ENCODE results near the gene DLX2.

The DLX2 gene

DNA sequence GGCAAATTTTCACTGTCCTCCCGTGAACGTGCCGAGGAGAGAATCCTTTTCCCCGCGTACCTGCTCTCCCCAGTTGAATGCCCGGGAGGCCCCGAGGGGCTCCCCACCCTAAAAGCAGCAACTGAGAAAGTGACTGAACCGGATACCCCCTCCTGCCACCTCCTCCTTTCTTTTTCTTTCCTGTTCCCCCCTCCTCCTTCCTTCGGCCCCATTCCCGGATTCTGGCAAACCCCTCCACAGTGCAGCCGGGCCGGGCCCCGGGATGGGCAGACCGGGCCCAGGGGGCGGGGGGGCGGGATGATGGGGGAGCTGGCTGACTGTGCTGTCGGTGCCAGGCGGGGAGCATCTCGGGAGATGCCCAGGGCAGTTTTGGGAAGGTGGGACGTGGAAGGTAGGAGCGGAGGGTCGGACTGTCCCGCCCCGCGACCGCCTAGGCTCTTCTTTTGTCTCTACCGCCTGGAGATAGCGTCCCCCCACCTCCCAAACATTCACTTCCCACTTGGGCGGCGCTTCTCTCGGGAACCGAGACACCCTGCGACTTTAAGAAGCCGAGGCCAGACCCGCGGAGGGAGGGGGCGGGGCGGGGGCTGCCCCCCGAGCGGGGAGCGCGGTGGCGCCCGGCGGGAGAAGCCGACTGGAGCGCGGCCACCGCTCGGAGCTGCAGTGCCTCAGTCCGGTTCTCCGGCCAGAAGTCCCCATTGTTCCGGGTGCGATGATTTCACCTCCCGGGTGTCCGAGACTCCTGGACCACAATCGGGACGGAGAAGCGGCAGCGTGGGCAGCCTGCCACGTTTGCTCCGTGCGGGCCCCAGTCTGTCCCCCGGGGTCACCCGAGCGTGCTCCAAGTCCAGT is 8.2 kb downstream of the DLX2 start:
- in situ Hi-C loops (cut with MboI; ENCODE audit: low sequenced_read_pairs) = no loop called here

DNA sequence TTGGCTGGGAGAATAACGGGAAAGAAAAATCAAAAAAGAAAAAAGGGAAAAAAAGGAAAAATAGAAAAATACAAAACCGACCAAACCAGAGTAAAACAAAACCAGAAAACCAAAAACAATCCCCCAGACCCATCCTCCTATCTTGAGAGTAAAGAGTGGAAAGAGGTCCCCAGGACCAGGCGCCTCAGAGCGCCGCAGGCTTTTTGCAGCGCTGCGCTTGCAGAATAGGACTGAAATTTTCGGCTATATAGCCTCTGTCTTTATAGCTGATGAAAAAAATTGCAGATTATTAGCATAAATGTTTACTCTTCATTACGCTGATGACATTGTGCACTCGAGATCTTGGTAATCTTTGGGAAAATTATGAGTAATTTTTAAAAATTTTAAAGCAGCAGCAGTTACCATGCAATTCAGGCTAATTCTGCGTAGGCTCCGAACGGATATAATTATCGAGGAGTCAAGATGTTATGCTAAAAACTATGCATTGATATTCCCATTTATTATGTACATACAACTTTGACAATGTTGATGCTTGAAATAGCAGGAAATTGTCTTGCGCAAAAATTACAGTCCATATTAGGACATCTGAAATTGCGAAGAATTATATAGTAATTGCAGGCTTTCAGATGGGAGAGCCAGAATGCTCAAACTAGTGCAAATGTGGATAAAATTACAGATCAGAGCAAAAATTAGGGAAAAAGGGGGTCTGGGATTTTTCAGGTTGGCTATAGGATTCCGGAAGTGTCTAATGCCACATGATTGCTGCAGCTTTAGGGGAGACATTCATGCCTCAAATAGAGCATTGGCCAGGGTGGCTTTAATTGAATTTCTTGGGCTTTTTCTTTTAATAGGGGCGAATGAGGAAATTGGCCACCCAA is 9.0 kb downstream of the DLX2 start:
- in situ Hi-C loops (cut with MboI; ENCODE audit: low sequenced_read_pairs) = no loop called here

DNA sequence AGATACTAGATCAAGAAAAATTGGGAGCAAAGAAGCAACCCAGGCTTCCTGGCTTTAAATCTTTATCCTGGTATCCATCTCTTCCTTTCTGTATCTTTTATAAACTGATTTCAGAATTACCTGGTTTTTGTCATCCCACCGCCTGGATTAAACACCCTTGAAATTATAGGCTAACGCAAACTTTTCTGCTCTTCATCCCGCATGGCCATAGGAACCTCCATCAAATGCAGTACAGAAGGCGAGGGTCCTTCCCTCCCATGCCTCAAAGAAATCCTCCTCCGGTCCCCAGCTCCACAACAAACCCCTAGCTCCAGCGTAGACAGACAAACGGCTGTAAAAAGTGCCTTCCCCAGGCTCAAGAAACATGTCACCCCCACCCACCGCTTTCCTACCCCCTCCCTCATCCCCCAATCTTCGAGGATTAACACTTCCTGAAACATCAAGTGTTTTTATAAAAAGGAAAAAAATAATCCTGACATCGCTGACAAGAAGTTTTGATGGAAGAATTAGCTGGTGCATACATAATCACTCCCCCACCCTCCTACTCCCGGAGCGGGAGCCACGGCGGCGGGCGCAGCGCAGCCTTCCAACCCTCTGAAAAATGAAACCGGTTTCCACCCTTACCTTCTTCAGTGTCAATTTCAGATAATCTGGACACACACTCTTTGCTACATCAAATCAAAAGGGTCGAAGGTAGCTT is 9.8 kb downstream of the DLX2 start:
- in situ Hi-C loops (cut with MboI; ENCODE audit: low sequenced_read_pairs) = no loop called here

DNA sequence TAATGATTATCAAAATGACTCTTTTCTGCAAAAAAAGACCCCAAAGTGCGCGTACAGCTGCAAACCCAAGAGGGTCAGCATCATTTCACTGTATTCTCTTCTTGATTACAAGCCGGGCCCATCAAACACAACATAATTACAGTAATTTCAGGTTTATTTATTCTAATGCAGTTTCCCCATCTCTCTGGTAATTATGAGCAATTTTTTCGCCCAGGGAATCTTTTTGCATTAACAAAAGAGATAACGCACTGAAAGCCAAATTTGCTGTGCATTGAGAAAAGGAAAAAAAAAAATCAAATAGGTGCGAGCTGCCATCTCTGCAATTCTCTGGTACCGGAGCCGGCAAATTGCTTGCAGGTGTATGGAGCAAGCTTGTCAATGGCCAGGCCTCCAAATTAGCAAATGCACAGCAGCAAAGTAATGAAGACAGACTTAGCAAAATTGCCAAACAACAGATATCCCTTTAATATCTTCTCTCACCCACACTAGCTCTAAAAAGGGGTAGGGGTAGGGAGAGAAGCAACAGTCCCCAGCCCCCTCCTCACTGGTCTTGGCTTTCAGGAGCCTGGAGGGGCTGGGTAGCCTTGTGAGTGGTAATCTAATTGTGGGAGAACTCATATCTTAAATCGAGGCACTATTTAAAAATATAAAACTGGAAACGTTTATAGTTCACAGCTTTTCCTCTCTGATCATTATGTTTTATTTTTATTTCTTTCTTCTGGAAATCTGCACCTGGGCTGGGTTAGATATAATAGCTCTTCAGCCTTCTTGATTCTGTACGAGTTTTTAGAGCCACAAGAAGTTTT is 10.7 kb downstream of the DLX2 start:
- in situ Hi-C loops (cut with MboI; ENCODE audit: low sequenced_read_pairs) = no loop called here

DNA sequence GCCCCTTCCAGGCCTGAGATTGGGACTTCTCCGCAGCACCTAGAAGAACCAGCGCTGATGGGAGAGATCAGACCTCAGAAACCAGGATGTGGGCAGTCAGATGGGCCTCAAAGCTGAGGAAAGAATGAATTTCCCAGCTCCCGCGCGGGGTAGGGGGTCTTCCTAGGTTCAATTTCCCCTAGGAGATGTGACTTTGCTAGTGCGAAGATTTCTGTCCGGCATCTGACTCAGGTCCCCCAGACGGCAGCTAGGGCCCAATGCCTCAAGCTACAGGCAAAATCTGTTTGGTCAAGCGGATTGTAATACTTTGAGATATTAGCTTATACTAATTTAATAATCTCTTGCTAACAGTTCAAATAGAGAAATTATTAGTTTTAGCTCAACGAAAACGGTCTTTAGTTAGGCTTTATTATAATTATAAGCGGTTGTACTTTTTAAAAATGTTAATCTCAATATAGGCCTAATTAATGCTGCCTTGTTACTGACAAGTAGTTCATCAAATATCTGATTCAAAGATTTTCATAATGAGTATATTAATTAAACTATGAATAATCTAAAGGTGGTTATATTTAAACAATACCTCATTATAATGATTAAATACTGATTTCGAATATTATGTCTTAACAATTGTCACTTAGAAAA is 11.6 kb downstream of the DLX2 start:
- in situ Hi-C loops (cut with MboI; ENCODE audit: low sequenced_read_pairs) = no loop called here

DNA sequence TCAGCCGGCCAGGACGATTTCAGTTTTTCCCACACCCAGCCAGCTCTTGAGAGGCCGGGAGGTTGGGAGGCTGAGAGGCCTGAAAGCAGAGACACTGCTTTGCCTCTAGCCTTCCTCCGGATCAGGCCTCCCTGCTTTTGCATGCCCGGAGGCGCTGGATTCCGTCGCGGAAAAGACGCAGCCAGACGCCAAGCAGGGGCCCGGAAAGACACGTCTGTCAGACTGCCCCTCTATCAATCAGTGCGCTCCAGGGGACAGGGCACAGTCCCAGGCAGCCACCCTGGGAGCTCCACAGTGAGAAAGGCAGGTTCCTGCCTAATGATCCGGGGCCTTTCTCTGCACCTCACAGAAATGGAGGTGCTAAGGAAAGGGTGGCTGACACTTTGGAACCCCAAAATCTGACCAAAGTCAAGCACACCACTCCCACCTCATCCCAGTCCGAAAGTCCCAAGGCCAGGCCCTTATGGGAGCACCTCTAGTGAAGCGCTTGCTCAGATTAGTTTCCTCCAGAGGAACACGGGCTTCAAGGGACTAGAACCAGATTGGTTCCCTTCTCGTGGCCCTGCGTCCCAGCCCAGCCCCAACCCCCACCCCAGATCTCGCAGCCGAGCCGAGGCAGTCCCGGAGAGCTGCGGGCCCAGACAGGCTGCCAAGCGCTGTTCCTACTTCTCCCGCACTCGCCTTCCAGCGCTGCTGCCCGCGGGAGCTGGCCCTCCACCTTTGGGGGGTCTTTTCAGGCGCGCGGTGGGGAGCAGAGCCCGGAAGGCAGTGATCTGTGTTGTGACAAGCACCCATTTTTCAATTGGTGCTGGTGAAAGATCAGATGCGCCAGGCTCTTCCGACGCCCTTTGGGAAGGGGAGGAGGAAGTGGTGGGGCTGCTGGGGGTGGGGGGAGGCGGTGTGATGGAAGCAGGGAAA is 12.4 kb downstream of the DLX2 start:
- in situ Hi-C loops (cut with MboI; ENCODE audit: low sequenced_read_pairs) = no loop called here

DNA sequence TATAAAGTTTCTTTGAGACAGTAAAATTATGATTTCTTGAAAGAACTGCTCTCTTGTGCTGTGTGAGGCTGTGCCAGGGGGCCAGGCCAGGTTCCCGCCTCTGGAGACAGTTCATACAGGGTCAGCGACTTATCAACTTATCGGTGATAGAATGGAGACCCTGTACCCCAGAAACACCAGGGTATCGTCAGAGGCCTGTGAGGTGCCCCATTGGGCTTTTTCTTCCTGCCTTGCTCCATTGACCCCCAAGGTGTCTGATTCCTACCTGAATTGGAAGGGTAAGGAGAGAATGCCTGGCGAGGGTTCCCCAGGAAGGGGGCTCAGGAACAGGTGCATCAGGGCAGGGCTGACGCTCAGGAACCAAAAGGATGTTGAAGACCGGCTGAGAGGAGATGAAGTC is 13.1 kb downstream of the DLX2 start:
- in situ Hi-C loops (cut with MboI; ENCODE audit: low sequenced_read_pairs) = no loop called here

DNA sequence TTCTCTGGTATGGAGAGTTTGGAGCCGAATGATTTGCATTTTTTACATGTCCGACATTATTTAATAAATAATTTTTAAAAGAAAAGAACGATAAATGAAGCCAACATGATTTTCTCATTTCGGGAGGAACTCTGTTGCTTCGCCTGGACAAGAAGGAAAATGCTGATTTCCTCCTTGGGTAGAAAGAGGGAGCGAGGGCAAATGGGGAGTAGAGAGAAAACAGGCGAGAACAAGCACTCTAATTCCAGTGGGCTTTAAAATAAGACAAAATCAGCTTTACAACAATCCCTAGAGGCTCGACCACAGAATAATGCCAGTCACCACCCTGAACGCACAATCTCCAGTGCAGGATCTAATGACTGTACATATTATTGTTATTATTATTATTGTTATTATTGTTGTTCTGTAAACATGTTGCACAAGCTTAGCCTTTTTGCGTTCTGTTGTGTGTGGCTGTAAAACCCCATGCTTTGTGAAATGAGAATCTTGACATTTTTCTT is 13.6 kb downstream of the DLX2 start:
- in situ Hi-C loops (cut with MboI; ENCODE audit: low sequenced_read_pairs) = no loop called here

DNA sequence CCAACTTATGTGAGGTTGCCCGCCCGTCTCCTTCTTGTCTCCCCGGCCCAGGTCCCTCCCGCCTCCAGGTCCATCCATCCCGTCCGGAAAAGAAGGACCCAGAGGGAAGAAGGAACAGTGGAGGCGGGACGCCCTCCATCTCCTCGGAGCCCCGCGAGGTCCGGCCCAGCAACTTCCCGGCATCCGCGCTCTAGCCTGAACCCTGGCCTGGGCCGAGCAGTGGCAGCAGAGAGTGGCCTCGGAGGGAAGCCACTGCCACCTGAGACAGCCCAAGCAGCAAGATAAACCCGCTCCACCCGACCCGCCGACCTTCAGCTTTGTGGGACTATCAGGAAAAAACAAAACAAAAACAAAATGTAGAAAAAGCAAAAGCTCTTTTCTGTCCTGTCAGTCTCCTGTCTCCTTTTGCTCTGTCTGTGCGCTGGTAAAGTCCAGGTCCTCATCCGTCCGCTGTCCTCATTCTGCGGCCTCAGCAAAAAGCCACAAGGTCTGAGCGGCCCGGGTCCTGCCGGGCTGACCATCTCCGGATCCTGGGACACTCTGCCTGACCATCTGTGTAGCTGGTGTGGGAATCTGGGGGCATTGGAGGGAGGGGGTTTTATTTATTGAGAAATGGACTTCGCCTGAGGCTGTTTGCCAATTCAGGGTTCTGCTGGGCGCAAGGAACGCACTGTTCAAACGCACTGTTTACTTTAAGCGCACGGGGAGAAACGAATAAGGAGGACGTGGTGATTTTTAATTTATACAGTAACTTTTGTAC is 14.3 kb downstream of the DLX2 start:
- in situ Hi-C loops (cut with MboI; ENCODE audit: low sequenced_read_pairs) = no loop called here

DNA sequence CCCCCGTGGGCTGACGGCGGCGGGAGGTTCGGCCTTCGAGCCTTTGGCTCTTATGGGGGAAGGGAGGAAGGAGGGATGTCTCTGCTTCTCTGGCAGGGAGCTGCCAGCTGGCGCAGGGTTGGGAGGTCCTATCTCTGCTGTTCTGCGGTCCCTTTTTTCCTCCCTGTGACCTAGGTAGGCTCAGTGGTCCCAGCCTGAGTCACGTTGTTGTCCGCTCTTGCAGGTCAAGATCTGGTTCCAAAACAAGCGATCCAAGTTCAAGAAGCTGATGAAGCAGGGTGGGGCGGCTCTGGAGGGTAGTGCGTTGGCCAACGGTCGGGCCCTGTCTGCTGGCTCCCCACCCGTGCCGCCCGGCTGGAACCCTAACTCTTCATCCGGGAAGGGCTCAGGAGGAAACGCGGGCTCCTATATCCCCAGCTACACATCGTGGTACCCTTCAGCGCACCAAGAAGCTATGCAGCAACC is 14.9 kb downstream of the DLX2 start:
- in situ Hi-C loops (cut with MboI; ENCODE audit: low sequenced_read_pairs) = no loop called here

DNA sequence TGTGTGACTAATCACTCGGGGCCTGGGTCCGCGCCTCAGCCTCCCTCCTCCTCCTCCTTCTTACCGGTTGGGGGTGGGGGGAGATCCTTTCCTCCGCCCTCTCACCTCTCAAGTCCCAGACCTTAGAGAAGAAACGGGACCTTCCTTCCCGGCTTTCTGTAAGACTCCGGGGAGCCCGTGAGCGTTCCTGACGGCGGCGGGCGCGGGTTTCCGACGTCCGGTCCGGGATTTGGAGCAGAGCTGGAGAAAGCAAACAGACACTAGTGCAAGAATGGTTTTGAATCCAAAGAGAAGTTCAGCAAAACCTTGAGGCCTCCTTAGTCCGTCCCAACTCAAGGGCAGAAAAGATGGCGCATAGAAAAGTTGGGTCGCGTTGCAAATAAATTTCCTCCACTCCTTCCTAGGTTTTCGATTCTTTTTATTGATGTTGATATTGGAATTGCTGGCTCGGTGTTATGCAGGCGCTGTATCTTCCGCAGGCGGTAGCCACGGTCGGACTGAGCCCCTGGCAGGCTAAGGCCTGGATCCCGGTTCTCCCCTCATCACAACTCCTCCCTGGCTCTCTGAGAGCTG is 15.4 kb downstream of the DLX2 start:
- in situ Hi-C loops (cut with MboI; ENCODE audit: low sequenced_read_pairs) = no loop called here

DNA sequence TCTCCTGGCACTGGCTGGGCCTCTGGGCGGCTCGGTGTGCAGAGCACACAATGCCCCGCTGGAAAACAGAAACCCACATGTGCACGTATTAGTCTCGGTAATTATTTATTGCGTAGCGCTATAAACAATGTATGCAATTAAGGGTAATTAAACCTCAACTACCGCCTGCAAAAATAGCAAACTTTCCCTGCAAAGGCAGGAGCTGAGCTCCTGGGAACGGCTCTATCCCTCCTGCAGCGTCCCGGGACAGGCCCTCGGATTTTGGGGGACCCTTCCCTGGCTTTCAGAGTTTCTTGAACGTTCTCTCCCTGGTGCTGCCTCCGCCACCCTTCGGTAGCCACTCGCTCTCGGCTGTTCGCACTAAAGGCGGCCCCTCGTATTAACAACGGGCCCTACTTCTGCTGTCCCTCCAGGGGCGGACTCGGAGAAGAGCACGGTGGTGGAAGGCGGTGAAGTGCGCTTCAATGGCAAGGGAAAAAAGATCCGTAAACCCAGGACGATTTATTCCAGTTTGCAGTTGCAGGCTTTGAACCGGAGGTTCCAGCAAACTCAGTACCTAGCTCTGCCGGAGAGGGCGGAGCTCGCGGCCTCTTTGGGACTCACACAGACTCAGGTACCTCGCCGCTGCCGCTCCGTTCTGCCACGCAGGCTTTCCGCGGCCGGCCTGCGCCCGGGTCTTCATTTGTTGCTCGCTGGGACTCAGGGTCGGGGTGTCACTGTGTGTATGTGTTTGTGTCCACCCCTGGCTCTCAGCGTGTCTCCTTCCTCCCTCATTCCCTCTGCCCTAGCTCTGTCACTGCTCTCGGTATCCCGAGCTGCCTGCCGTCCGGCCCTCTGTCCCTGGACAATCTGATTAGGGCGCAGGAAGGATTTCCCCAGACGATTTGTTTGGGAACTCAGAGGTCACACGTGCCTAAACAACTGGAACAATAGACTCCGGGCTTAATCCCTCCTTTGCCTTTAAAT is 16.2 kb downstream of the DLX2 start:
- in situ Hi-C loops (cut with MboI; ENCODE audit: low sequenced_read_pairs) = no loop called here

DNA sequence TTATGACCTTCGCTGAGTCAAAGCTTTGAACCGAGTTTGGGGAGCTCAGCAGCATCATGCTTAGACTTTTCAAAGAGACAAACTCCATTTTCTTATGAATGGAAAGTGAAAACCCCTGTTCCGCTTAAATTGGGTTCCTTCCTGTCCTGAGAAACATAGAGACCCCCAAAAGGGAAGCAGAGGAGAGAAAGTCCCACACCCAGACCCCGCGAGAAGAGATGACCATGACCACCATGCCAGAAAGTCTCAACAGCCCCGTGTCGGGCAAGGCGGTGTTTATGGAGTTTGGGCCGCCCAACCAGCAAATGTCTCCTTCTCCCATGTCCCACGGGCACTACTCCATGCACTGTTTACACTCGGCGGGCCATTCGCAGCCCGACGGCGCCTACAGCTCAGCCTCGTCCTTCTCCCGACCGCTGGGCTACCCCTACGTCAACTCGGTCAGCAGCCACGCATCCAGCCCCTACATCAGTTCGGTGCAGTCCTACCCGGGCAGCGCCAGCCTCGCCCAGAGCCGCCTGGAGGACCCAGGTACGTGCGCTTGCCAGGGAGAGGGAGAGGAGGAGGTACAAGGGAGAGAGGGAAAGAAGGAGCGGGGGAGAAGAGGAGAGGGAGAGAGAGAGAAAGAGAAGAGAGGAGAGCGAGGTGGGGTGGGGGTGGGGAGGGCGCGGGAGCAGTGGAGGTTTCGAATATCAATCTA is 17.1 kb downstream of the DLX2 start, which contains the start of gene DLX1:
Gene DLX1 (plus strand): TSS at position 48 of the 700 bp plus-strand sequence. CDS start 171 bp downstream, at position 219.
- in situ Hi-C loops (cut with MboI; ENCODE audit: low sequenced_read_pairs) = no loop called here

DNA sequence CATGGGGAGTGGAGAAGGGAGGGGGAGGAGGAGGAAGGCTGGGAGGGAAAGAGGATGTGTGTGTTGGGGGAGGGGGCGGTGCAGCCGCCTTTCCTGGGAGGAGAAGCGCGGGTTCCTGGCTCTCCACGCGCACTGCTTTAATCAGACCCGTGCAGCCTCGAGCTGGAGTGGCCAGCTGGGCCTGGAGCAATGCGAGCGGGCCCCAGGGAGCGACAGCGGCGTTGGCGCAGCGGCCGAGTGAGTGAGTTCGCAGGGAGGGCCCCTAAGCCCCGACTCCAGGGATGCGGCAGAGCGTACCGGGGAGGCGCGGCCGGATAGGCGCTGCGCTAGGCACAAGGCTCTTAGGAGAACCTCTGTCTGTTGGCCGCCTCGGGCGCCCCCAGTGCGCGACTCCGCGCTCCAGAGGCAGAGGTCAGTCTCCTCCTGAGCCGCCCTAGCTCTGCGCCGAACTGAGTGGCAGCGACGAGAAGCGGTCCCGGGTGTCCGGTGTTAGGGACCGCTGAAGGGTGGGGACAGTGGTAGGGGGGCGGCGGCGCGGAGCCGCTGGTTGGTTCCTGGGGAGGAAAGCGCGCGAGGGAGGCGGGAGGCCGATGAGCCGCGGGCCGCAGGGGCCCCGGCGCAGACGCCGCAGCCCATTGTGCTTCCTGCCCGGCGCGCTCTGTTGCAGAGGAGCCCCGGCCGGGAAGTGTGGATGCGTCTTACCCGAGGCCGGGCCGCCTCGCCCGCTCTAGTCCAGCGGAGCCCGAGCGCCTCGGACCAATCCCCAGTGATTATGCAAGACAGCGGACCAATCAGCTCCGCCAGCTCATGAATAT is 17.8 kb downstream of the DLX2 start:
- in situ Hi-C loops (cut with MboI; ENCODE audit: low sequenced_read_pairs) = no loop called here

DNA sequence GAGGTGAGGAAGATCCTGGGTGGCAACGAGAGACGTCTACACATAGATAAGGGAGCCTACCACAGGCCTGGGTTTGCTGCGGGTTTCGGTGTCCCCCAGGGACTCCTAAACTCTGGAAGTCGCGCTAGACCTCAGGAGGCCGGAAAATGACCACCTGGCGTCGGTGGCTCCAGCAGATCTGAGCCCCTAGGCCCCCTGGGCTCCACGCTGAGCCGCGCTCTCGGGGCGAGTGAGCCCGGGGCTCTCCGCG is 18.4 kb downstream of the DLX2 start:
- in situ Hi-C loops (cut with MboI; ENCODE audit: low sequenced_read_pairs) = no loop called here
